ENCODE results near the gene SLC2A9. TPM values are rescaled to one million over a fixed set of nuclear protein-coding genes. Genes with fewer than 3 reads are reported as not detected.

The SLC2A9 gene
- total RNA-seq, 2 donors from 2014 or later: 9.8 to 15.3 TPM

- Histone ChIP-seq H3K9me3 (no peaks in the 10 kb centered on the region), H3K27me3 (replicated peaks; ENCODE audit: insufficient read depth) (no peaks in the 10 kb centered on the region), H3K4me1 (replicated peaks) (no peaks in the 10 kb centered on the region), H3K36me3 (no peaks in the 10 kb centered on the region), H3K27ac (no peak overlapping the region), H3K4me3 (no peak overlapping the region)
- TF ChIP-seq POLR2AphosphoS5 (IDR thresholded peaks at IDR 0.05) (no peak), POLR2A (IDR thresholded peaks at IDR 0.05) (no peak)
- TF ChIP-seq, protein P1, sequence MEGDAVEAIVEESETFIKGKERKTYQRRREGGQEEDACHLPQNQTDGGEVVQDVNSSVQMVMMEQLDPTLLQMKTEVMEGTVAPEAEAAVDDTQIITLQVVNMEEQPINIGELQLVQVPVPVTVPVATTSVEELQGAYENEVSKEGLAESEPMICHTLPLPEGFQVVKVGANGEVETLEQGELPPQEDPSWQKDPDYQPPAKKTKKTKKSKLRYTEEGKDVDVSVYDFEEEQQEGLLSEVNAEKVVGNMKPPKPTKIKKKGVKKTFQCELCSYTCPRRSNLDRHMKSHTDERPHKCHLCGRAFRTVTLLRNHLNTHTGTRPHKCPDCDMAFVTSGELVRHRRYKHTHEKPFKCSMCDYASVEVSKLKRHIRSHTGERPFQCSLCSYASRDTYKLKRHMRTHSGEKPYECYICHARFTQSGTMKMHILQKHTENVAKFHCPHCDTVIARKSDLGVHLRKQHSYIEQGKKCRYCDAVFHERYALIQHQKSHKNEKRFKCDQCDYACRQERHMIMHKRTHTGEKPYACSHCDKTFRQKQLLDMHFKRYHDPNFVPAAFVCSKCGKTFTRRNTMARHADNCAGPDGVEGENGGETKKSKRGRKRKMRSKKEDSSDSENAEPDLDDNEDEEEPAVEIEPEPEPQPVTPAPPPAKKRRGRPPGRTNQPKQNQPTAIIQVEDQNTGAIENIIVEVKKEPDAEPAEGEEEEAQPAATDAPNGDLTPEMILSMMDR (IDR thresholded peaks at IDR 0.05): no peak
- intact Hi-C loops (cut with DNase I): no loop called here
- DNase-seq (ENCODE audit: low spot score): no peak
- WGBS: 84% methylated on average over 5 of the region's 5 CpGs
Observed at GRCh38 chr4:9940041-9940440, 81.3 kb downstream of the SLC2A9 start.

DNA sequence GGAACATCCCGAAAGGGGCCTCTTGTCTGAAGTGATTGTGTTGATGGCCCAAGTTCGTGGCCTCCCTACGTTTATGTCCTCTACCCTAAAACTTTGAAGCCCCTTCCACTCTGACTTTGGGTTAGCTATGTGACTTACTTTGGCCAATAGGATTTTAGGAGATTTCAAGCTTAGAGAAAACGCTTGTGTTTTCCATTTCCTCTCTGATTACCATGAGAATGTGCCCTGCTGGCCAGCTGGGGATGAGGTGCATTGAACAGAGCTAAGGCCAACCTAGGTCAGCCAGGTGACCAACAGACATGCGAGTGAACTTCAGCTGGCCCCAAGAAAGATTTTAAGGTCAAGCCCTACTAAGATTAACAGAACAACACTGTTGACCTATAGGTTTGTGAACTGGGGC lies 82.4 kb downstream of the SLC2A9 start:
- intact Hi-C loops (cut with DNase I): no loop called here
- Histone ChIP-seq H3K4me3 (no peak overlapping the region), H3K9me3 (no peaks in the 10 kb centered on the region), H3K36me3 (no peaks in the 10 kb centered on the region), H3K27me3 (replicated peaks; ENCODE audit: insufficient read depth) (no peaks in the 10 kb centered on the region), H3K27ac (no peak overlapping the region), H3K4me1 (replicated peaks) (no peaks in the 10 kb centered on the region)
- TF ChIP-seq, protein P1 (IDR thresholded peaks at IDR 0.05): no peak
- TF ChIP-seq POLR2A (IDR thresholded peaks at IDR 0.05): no peak
- TF ChIP-seq POLR2AphosphoS5 (IDR thresholded peaks at IDR 0.05): no peak
- DNase-seq (ENCODE audit: low spot score): no peak
- WGBS: 84% methylated on average over 5 of the region's 5 CpGs

DNA sequence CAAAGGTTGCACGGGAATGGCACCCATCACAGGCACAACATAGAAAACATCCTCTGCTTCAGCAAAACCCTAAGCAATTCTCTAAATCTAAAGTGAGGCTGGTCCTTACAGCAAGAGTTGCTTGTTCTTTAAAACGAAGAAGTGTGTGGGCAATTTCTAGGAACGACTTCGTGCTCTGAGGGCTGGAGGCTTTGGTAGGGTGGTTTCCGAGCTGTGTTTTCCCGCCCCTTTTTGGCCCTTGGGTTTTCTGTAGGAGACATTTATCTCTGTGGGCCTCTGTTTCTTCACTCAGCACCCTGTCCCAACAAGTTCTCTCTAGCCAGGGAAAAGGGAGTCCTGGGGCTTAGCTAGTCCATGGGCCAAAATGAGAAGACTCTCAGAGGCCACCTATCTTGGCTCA lies 84.2 kb downstream of the SLC2A9 start:
- no peaks in the 10 kb centered on the region for H3K36me3 ChIP-seq
- H3K9me3 ChIP-seq: no peaks in the 10 kb centered on the region
- no peak overlapping the region for H3K27ac ChIP-seq
- no peaks in the 10 kb centered on the region for H3K4me1 ChIP-seq (replicated peaks)
- no peak for DNase-seq (ENCODE audit: low spot score)
- intact Hi-C loops (cut with DNase I): no loop called here
- TF ChIP-seq, protein P1 (IDR thresholded peaks at IDR 0.05): no peak
- 93% methylated on average over 6 of the region's 6 CpGs for WGBS
- no peak overlapping the region for H3K4me3 ChIP-seq
- no peaks in the 10 kb centered on the region for H3K27me3 ChIP-seq (replicated peaks; ENCODE audit: insufficient read depth)

GRCh38 chr4:9936129-9936644 lies 85.1 kb downstream of the SLC2A9 start:
- no peak overlapping the region for H3K4me3 ChIP-seq
- no peaks in the 10 kb centered on the region for H3K9me3 ChIP-seq
- no peak for DNase-seq (ENCODE audit: low spot score)
- TF ChIP-seq, protein P1 (IDR thresholded peaks at IDR 0.05): no peak
- TF ChIP-seq POLR2A (IDR thresholded peaks at IDR 0.05): no peak
- intact Hi-C loops (cut with DNase I): no loop called here
- 81% methylated on average over 5 of the region's 5 CpGs for WGBS
- H3K27me3 ChIP-seq (replicated peaks; ENCODE audit: insufficient read depth): no peaks in the 10 kb centered on the region
- H3K27ac ChIP-seq: no peak overlapping the region
- no peaks in the 10 kb centered on the region for H3K4me1 ChIP-seq (replicated peaks)
- H3K36me3 ChIP-seq: no peaks in the 10 kb centered on the region

- DNase-seq (ENCODE audit: low spot score): no peak
- intact Hi-C loops (cut with DNase I): no loop called here
- 96% methylated on average over 1 of the region's 1 CpG for WGBS
- TF ChIP-seq POLR2A (IDR thresholded peaks at IDR 0.05) (no peak), POLR2AphosphoS5 (IDR thresholded peaks at IDR 0.05) (no peak)
- TF ChIP-seq, protein P1 (IDR thresholded peaks at IDR 0.05): no peak
- no peaks in the 10 kb centered on the region for H3K36me3 ChIP-seq
- H3K4me3 ChIP-seq: no peak overlapping the region
- H3K4me1 ChIP-seq (replicated peaks): no peaks in the 10 kb centered on the region
- H3K9me3 ChIP-seq: no peaks in the 10 kb centered on the region
- H3K27me3 ChIP-seq (replicated peaks; ENCODE audit: insufficient read depth): no peaks in the 10 kb centered on the region
- no peak overlapping the region for H3K27ac ChIP-seq
Observed at GRCh38 chr4:9933956-9934355, 87.3 kb downstream of the SLC2A9 start.
